ENCODE results near the gene GRIN2A.

Gene GRIN2A

DNA sequence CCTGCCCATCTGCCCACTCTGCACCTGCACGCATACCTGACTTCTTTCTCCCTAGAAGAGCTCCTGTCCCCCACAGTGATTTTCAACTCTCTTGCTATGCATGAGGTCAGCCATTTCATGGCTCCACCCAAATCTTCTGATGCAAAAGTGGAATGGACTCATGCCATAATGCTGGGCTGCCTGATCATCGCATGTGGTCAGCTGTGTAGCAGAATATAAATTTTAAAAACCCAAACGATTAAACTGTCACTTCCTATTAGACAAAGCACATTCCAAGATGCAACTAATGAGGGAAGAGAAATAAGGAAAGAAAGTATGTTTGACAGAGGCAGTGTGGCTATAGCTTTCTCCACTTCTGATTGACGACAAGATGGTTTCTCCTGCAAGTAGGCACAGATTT is 26.1 kb downstream of the GRIN2A start:
- Histone ChIP-seq H3K36me3 (ENCODE audit: low read depth) (no peaks in the 10 kb centered on the region), H3K9me3 (ENCODE audit: severe bottlenecking) (no peaks in the 10 kb centered on the region), H3K27ac (ENCODE audit: poor library complexity, severe bottlenecking) (no peak overlapping the region), H3K27me3 (ENCODE audit: insufficient read depth, poor library complexity, severe bottlenecking) (peaks cover 4% of the 10 kb centered on the region), H3K4me1 (ENCODE audit: insufficient read depth, poor library complexity, severe bottlenecking) (no peaks in the 10 kb centered on the region), H3K4me3 (ENCODE audit: severe bottlenecking) (no peak overlapping the region)
- DNase-seq (ENCODE audit: low spot score) (no peak), ATAC-seq (ENCODE audit: low read depth) (no peak)
- TF ChIP-seq CTCF (IDR thresholded peaks at IDR 0.05; ENCODE audit: poor library complexity, severe bottlenecking), result no peak

DNA sequence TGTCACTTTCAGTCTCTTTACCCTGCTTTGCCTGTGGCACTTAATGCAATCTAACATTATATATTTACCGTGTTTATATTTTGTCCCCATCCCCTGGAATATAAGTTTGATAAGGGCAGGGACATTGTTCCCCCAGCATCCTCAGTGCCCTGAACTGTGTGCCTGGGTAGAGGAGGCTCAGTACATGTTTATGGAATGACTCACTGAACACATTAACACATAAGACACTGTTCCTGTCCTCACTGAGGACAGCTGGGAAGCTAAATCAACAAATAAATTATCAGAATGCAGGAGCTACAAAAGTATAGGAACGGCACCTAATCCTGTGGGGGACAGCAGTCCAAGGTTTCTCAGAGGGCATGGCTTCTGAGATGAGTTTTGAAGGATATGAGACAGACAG is 27.8 kb downstream of the GRIN2A start:
- no peak for TF ChIP-seq CTCF (IDR thresholded peaks at IDR 0.05; ENCODE audit: poor library complexity, severe bottlenecking)
- DNase-seq (ENCODE audit: low spot score), result no peak
- no peak for ATAC-seq (ENCODE audit: low read depth)

DNA sequence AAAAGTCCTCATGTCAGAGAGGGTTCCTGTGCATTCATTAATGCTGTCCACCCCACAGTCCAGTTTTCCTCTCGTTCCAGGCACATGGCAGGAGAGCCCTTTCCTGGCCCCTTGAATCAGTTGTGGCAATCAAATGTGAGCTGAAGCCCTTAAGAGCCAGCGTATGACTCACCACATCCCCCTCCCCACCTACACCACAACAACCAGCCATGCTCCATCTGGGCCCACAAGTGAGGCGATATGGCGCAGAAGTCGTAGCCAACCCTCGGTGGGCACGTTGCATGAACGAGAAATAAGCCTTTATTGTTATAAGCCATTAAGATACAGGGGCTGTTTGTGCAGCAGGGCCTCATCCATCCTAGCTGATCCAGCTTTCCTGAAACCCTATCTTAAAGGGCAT is 28.2 kb downstream of the GRIN2A start:
- ATAC-seq (ENCODE audit: low read depth), result no peak
- H3K4me1 ChIP-seq (ENCODE audit: insufficient read depth, poor library complexity, severe bottlenecking), result no peaks in the 10 kb centered on the region
- no peak for TF ChIP-seq CTCF (IDR thresholded peaks at IDR 0.05; ENCODE audit: poor library complexity, severe bottlenecking)
- no peaks in the 10 kb centered on the region for H3K9me3 ChIP-seq (ENCODE audit: severe bottlenecking)
- H3K36me3 ChIP-seq (ENCODE audit: low read depth), result no peaks in the 10 kb centered on the region
- no peak overlapping the region for H3K27ac ChIP-seq (ENCODE audit: poor library complexity, severe bottlenecking)
- H3K4me3 ChIP-seq (ENCODE audit: severe bottlenecking), result no peak overlapping the region
- no peak for DNase-seq (ENCODE audit: low spot score)
- peaks cover 4% of the 10 kb centered on the region for H3K27me3 ChIP-seq (ENCODE audit: insufficient read depth, poor library complexity, severe bottlenecking)

More for the DNA sequence above, 27.8 kb downstream of the GRIN2A start:
- H3K4me3 ChIP-seq (ENCODE audit: severe bottlenecking), result no peak overlapping the region
- H3K27ac ChIP-seq (ENCODE audit: poor library complexity, severe bottlenecking), result no peak overlapping the region
- H3K27me3 ChIP-seq (ENCODE audit: insufficient read depth, poor library complexity, severe bottlenecking), result peaks cover 4% of the 10 kb centered on the region
- H3K4me1 ChIP-seq (ENCODE audit: insufficient read depth, poor library complexity, severe bottlenecking), result no peaks in the 10 kb centered on the region
- H3K36me3 ChIP-seq (ENCODE audit: low read depth), result no peaks in the 10 kb centered on the region
- no peaks in the 10 kb centered on the region for H3K9me3 ChIP-seq (ENCODE audit: severe bottlenecking)

- TF ChIP-seq CTCF (IDR thresholded peaks at IDR 0.05; ENCODE audit: poor library complexity, severe bottlenecking), result no peak
- Histone ChIP-seq H3K27me3 (ENCODE audit: insufficient read depth, poor library complexity, severe bottlenecking) (peaks cover 3% of the 10 kb centered on the region), H3K36me3 (ENCODE audit: low read depth) (no peaks in the 10 kb centered on the region), H3K9me3 (ENCODE audit: severe bottlenecking) (no peaks in the 10 kb centered on the region), H3K4me3 (ENCODE audit: severe bottlenecking) (no peak overlapping the region), H3K4me1 (ENCODE audit: insufficient read depth, poor library complexity, severe bottlenecking) (no peaks in the 10 kb centered on the region), H3K27ac (ENCODE audit: poor library complexity, severe bottlenecking) (no peak overlapping the region)
- DNase-seq (ENCODE audit: low spot score) (no peak), ATAC-seq (ENCODE audit: low read depth) (no peak)
Observed at GRCh38 chr16:10151718-10152117, 30.5 kb downstream of the GRIN2A start.

GRCh38 chr16:10150906-10151305 is 31.3 kb downstream of the GRIN2A start:
- no peak overlapping the region for H3K27ac ChIP-seq (ENCODE audit: poor library complexity, severe bottlenecking)
- peaks cover 3% of the 10 kb centered on the region for H3K27me3 ChIP-seq (ENCODE audit: insufficient read depth, poor library complexity, severe bottlenecking)
- H3K36me3 ChIP-seq (ENCODE audit: low read depth), result no peaks in the 10 kb centered on the region
- no peak overlapping the region for H3K4me3 ChIP-seq (ENCODE audit: severe bottlenecking)
- DNase-seq (ENCODE audit: low spot score), result no peak
- no peaks in the 10 kb centered on the region for H3K9me3 ChIP-seq (ENCODE audit: severe bottlenecking)
- no peaks in the 10 kb centered on the region for H3K4me1 ChIP-seq (ENCODE audit: insufficient read depth, poor library complexity, severe bottlenecking)
- no peak for TF ChIP-seq CTCF (IDR thresholded peaks at IDR 0.05; ENCODE audit: poor library complexity, severe bottlenecking)
- no peak for ATAC-seq (ENCODE audit: low read depth)
